GM19240 (cell line): ENCODE measurements around the gene WEE1.

Source experiments
- DNase-seq: peaks from one replicate; pipeline ENCODE4 v3.0.0; 2011; ENCODE audit warnings: low spot score; ENCODE audit not compliant: insufficient read length

WEE1 gene

GRCh38 chr11:9566561-9567063 is 6.9 kb upstream of the WEE1 start:
- DNase-seq = no peak

GRCh38 chr11:9567401-9567800 is 6.1 kb upstream of the WEE1 start:
- no peak for DNase-seq

DNA sequence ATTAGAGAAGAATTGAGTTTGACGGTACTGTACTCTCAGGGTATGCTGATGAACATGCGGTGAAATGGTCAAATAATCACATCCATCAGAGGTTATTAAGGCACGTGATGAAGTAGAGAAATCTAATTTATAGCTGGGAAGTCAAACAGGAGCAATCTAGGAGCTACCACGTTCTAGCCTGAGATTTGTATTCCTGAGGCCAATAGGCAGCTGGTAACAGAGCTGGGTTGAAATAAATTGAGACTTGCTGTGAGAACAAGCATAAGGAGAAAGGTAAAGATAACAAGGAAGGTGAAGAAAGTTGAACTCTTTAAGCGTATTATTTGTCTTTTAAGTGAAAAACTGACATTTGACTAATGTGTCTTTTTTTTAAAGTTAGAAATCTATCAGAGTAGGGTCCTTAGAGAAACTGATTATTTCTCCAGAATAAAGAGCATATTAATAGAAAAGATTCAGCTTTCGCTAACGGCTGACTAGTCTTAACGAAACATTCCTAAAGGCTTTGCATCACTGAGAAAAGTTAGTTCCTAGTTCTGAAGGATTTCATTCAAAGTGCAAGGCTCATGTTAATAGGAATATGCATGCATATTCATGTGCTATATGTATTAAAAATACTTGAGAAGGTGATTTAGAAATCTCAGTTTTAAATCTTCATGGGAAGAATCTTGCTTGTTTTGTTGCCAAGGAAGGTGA is 5.2 kb upstream of the WEE1 start:
- no peak for DNase-seq

- no peak for DNase-seq
Measured at GRCh38 chr11:9568854-9569587, 4.4 kb upstream of the WEE1 start.

DNA sequence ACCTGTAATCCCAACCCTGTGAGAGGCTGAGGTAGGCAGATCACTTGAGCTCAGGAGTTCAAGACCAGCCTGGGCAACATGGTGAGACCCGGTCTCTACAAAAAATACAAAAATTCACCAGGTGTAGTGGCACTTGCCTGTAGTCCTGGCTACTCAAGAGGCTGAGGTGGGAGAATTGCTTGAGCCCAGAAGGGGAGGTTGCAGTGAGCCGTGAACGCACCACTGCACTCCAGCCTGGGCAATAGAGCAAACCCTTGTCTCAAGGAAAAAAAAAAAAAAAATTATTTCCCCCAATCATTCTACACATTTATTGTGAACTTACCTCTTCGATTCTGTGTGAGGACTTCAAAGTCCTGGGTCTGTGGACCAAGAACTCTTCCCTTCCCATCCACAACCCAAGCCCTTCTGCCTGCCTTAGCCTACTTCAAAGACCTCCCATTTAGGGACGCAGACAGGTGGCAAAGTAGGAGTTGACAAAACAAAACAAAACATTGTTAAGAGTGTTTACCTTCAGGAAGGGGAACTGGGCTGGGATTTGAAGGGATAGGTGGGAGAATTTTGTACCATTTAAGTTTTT is 3.8 kb upstream of the WEE1 start:
- DNase-seq = no peak

- no peak for DNase-seq
Measured at GRCh38 chr11:9570313-9571025, 3.0 kb upstream of the WEE1 start.

DNA sequence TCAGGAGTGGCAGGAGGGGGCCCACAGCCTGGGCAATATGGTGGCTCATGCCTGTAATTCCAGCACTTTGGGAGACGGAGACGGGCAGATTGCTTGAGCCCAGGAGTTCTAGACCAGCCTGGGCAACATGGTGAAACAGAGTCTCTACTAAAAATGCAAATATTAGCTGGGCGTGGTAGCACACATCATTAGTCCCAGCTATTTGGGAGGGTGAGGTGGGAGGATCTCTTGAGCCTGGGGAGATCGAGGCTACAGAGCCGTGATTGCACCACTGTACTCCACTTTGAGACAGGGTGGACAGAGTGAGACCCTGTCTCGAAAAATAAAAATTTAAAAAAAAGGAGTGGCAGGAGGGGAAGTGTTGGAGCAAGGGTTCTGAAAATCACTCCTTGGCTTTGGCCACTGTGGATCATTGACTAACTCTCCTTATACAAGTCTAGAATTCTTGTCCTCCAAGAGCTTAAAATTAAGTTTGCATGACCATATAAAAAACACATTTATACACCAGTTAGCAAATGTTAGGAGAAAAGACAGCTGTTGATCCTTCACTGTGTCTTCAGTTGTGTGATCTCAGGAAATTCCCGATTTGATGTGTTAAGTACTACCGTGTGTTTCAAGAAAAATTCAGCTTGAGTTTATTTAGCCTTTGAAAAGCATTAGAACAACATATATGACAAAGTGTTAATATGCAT is 2.3 kb upstream of the WEE1 start:
- DNase-seq = no peak

DNA sequence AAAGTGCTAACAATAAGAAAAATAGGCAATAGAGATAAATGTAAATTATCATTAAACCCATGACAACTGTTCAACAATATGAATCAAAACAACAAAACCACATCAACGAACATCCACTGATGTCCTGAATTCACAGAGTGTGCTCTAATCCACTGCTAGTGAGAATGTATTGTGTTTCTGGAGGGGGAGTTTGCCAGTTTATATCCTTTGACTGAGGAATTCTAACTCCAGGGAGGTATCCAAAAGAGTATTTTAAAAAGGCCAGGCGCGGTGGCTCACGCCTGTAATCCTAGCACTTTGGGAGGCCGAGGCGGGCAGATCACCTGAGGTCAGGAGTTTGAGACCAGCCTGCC is 1.7 kb upstream of the WEE1 start:
- no peak for DNase-seq

DNA sequence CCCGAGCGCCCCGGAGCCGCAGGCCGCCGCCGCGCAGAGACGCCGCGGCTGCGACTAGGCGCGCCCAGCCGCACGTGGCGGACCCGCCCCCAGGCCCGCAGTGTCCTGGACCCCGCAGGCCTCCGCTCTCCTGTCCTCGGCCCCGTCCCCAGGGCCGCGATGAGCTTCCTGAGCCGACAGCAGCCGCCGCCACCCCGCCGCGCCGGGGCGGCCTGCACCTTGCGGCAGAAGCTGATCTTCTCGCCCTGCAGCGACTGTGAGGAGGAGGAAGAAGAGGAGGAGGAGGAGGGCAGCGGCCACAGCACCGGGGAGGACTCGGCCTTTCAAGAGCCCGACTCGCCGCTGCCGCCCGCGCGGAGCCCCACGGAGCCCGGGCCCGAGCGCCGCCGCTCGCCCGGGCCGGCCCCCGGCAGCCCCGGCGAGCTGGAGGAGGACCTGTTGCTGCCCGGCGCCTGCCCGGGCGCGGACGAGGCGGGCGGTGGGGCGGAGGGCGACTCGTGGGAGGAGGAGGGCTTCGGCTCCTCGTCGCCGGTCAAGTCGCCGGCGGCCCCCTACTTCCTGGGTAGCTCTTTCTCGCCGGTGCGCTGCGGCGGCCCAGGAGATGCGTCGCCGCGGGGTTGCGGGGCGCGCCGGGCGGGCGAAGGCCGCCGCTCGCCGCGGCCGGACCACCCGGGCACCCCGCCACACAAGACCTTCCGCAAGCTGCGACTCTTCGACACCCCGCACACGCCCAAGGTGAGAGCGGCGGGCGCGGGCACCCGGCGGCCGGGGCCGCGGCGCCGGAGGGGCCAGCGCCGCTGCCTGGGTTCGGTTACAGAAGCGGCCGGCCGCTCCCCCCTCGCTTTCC is 528 bp downstream of the WEE1 start:
- no peak for DNase-seq

GRCh38 chr11:9574622-9575259 is 1.3 kb downstream of the WEE1 start:
- DNase-seq = no peak

- DNase-seq = no peak
Measured at GRCh38 chr11:9575260-9576240, 2.1 kb downstream of the WEE1 start.

DNA sequence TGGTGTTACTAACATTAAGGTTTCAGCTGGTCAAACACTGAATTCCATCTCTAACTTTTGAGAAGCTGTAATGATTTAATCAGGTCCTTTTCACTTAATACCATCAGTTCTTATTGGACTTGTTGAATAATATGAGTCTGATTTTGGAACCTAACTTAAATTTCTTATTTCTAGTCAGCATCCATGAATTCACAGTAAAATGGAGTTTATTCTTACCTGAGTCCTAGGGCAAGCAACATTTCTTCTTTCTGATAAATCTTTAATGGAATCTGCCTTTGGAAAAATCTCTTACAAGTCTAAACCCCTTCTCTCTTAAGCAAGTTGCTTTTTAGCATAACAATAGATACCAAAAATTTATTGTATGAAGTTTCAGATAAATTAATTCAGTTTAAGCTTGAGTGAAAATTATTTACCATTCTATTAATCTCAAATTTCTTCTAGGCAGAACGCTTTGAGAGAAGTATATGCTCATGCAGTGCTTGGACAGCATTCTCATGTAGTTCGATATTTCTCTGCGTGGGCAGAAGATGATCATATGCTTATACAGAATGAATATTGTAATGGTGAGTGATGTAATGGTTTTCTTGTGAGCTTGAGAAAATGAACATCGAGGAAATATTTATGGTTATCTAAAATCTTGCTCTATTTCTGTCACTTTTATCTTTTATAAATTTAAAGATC is 3.4 kb downstream of the WEE1 start:
- no peak for DNase-seq

GRCh38 chr11:9577556-9577955 is 4.1 kb downstream of the WEE1 start:
- DNase-seq = no peak

GRCh38 chr11:9580894-9581293 is 7.4 kb downstream of the WEE1 start:
- DNase-seq = no peak

DNA sequence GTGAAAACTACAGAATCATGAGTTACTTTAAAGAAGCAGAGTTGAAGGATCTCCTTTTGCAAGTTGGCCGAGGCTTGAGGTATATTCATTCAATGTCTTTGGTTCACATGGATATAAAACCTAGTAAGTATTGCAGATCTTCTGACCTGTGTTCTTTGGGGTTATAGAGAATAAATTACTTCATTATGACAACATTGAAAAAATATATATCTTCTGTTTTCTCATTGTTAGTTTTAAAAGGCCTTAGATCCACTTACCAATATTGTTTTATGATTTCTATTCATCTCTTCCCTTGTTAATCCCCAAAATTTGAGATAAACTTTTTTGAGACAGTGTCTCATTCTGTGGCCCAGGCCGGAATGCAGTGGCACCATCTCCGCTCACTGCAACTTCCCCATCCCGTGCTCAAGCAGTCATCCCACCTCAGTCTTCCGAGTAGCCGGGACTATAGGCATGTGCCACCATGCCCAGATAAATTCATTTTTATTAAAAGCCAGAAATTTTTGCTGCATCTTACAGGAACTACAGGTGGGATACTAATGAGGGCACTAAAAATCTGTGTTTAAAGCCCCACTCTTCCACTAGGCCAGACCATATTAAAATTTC is 8.2 kb downstream of the WEE1 start:
- no peak for DNase-seq

GRCh38 chr11:9590717-9591116 is 17.2 kb downstream of the WEE1 start:
- no peak for DNase-seq

DNA sequence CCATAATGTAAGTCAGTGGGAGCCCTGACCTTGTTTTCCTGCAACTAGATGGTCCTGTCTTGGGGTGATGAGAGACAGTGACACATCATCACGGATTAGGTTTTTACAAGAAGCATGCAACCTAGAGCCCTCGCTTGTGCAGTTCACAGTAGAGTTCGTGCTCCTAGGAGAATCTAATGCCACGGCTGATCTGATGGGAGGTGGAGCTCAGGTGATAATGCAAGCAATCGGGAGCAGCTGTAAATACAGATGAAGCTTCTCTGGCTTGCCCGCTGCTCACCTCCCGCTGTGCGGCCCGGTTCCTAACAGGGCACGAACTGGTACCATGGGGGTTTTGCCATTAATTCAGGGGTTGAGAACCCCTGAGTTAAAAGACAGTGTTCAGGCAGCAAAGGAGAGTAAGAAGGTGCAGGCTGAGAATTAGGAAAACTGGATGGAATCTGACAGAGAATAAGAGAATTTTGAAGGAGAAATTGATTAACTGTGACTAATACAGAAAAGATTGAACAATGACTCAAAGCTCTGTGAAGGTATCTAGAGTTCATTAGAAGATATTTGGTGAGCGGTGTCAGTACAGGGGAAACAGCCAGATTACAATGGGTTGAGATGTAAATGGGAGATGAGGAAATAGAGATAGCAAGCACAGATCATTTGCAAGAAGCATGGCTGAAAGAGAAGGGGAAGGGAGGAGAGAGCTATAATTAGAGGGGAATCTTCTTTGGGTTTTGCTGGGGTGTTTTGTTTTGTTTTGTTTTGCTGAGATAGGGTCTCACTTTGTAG is 21.0 kb downstream of the WEE1 start:
- no peak for DNase-seq
